ENCODE results near the gene RELCH.

- TF ChIP-seq POLR2A (IDR thresholded peaks at IDR 0.05; ENCODE audit: low read depth, low read length): no peak
- TF ChIP-seq TAF1 (IDR thresholded peaks at IDR 0.05; ENCODE audit: borderline replicate concordance, low read depth, low read length): no peak
Measured at GRCh38 chr18:62165583-62165982, 21.5 kb upstream of the RELCH start.

All from GM12892 (cell line).